Activated CD4-positive, alpha-beta T cell treated with anti-CD3 and anti-CD28 coated beads for 24 hours (primary cell): ENCODE measurements around the gene UBE4A.
A peak's percentile ranks its signal among the peaks of the same experiment; 100 is the strongest.

ENCODE experiments used
- DNase-seq, 2 donors: peaks; one replicate each; pipeline ENCODE4 v3.0.0-alpha.2; 2020; ENCODE audit warnings: low read depth in 2 of 2

UBE4A gene

DNA sequence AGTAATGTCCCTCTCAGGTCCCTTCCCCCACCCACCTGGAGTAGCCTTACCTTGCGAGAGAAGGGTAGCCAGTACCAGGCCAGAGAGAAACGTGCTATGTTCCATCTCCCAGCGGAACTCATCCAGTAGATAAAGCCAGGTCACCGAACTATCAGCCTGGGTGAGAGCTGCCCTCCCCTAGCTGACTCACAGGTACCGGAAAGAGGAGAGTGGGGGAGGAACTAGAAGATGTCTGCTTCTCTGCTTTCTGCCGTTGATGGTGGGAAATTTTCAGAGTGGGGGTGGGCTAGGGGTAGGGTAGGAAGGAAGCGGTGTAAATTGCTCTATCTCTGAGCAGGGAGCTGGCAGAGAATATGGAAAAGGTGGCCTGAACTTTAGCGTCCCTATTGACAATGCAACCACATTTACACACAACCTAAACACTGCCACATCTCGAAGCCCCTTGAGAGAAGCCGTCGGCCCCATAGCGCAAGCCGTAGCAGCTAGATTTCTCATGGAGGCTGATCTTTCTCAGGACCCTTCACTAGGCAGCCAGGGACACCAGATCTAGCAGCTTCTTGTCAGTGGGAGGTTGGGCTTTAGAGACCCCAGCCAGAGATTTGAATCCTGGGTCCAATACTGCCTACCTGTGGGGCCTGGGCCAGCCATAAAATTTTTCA, 16.8 kb upstream of the UBE4A start, which contains the start of gene CD3D:
TSS of gene CD3D (minus strand) at position 203 of the 659 bp plus-strand sequence. CDS start at position 105, 98 bp downstream.
- DNase-seq: peak; percentile 43 to 60

DNA sequence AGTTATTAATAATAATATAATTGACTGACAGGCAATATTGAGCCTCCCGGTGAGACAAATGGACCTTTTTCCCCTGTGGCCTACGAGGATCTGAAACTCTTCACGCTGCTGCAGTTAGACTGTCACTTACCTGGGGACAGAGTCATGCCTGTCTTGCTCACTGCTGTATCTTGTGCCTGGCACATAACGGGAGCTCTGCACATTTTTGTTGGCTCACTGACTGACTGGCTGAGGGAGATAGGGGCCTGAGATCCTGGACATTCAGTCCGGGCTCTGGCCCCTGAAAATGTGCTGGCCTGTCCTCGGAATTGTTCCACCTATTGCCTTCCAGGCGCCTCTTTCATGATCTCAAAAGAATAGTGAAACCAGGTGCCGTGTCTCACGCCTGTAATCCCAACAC, 16.2 kb upstream of the UBE4A start:
- DNase-seq: no peak

DNA sequence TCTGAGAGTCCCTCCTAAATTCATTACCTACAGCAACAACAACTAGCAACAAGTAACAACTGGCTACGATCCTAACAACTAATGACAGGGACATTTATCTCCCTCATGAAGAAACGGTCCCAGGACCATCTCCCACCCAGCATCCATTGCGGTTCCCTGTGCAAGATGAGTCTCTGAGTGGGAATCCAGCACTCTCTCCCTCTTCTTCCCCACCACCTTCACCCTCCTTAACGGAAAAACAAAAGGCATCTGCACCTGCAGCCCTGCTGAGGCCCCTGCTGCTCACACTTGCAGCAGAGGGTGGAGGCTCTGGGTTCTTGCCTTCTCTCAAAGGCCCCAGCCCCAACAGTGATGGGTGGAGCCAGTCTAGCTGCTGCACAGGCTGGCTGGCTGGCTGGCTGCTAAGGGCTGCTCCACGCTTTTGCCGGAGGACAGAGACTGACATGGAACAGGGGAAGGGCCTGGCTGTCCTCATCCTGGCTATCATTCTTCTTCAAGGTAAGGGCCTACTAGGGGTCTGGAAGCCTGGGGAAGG, 15.4 kb upstream of the UBE4A start, which contains the start of gene CD3G:
TSS of gene CD3G (plus strand) at position 364 of the 535 bp plus-strand sequence. CDS start at position 444, 80 bp downstream.
- peak; percentile 54 to 63 for DNase-seq

DNA sequence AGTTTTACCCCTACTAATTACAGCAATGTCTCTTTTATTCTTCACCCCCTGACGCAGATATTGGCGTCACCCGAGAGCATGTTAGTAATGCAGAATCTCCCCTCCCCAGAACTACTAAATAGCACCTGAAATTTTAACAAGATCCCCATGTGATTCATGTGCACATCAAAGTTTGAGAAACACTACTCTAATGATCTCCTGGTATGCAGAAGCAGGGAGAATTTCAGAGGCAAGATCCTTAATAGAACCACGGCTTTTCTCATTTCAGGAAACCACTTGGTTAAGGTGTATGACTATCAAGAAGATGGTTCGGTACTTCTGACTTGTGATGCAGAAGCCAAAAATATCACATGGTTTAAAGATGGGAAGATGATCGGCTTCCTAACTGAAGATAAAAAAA, 9.9 kb upstream of the UBE4A start:
- no peak for DNase-seq

DNA sequence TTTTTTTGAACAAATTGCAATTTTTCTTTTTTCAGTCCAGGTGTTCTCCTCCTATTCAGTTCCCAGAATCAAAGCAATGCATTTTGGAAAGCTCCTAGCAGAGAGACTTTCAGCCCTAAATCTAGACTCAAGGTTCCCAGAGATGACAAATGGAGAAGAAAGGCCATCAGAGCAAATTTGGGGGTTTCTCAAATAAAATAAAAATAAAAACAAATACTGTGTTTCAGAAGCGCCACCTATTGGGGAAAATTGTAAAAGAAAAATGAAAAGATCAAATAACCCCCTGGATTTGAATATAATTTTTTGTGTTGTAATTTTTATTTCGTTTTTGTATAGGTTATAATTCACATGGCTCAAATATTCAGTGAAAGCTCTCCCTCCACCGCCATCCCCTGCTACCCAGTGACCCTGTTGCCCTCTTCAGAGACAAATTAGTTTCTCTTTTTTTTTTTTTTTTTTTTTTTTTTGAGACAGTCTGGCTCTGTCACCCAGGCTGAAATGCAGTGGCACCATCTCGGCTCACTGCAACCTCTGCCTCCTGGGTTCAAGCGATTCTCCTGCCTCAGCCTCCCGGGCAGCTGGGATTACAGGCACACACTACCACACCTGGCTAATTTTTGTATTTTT, 6.2 kb upstream of the UBE4A start:
- DNase-seq: no peak

DNA sequence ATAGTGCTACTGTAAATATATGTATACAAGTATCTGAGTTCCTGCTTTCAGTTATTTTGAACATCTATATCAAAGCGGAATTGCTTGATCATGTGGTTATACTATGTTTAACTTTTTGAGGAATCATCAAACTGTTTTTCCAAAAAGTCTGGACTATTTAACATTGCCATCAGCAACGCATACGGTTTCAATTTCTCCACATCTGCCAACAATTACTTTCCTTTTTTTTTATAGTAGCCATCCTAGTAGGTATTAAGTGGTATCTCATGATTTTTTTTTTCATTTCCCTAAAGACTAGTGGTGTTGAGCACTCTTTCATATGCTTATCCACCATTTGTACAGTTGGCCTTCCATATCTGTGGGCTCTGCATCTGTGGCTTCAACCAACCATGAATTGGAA, 1.3 kb upstream of the UBE4A start:
- DNase-seq: no peak

DNA sequence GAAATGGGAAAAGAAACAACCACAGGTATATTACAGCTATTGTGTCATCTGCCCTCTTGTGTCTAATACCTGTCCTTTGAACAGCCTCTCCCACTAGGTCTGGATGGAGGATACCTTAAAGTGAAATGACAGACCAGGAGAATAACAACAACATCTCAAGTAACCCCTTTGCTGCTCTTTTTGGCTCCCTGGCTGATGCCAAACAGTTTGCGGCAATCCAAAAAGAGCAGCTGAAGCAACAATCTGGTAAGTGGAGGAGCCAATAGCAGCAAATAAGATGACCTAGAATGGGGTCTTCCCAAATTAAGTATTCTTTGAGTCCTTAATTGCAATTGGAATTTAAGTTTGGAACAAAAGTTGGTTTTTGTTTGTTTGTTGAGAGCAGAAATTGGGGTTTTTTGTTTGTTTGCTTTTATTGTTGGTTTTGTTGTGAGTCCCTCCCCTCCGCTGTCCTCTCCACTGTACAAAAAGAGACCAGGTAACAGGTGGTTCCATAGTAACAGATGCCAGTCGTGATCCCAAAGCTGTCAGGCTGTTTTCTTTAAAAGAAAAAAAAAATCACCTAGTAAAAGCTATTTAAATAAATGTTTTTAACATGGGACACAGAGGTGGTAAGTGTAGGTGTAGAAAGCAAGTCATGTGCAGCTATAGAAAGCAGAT, 5.7 kb downstream of the UBE4A start:
- DNase-seq: no peak

DNA sequence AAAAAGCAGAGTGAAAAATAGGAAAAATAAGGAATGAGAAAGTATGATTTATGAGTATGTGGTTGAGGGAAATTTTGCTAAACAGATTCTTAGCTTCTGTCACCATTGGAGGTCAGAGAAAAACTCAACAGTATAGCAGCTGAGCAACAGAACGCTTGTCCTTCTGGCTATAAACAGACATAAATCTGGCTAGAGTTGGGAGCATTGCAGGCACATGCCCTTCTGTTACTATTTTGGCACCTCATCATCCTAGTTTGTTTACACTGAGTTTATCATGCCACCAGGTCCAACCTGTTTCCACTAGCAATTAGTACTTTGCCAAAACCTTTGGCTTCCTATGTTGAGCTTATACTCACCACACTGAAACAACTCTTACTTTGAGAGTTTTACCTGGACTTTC, 6.9 kb downstream of the UBE4A start:
- no peak for DNase-seq

DNA sequence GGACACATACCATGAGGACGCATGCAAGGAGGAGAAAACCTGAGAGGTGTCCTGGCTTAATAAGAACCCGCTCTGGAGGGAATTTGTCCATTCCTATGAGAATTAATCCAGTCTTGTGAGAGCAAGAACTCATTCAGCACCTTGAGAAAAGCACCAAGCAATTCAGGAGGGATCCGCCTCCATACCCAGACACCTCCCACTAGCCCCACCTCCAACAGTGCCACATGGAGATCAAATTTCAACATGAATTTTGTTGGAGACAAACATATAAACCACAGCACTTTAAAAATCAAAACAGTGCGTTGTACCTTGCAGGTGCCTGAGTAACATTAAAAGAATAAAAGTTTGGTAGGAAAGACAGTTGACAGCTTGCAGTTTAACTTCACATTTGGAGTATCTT, 11.4 kb downstream of the UBE4A start:
- no peak for DNase-seq

DNA sequence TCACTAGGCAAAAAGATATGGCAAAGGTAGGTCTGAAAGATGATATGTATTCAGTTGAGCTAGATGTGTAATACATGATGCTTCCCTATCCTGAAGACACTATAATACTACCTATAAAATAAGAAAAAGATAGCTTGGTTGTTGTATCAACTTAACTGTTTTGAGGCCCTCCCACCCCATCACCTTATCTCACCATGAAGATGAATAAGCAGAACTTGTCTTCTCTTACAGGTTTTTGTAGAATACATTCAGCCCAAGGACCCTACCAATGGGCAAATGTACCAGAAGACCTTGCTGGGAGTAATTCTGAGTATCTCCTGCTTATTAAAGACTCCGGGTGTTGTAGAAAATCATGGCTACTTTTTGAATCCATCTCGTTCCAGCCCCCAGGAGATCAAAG, 13.9 kb downstream of the UBE4A start:
- DNase-seq: no peak

DNA sequence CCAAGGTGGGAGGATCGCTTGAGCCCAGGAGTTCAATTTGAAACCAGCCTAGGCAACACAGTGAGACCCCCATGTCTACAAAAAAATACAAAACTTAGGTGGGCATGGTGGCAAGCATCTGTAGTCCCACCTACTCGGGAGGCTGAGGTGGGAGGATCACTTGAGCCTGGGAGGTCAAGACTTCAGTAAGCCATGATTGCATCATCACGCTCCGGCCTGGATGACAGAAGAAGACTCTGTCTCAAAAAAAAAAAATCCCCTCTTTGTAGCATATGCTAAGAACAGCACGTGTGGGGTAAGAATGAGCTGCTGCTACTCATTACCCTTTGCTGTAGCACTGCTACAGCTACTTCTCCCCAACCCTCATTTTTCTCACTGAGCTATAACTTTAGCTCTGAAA, 14.5 kb downstream of the UBE4A start:
- no peak for DNase-seq

DNA sequence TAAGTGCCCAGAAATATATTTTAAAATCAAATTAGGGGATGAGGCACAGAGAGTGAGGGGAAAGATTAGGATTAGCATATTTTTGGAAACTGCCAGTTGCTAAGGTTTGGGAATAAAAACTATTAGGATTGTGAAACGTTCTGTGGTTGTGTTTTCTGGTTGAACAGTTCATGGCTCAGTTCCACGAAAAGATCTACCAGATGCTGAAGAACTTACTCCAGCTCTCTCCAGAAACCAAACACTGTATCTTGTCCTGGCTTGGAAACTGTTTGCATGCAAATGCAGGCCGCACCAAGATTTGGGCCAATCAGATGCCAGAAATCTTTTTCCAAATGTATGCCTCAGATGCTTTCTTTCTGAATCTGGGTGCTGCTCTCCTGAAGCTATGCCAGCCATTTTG, 15.3 kb downstream of the UBE4A start:
- DNase-seq: no peak

DNA sequence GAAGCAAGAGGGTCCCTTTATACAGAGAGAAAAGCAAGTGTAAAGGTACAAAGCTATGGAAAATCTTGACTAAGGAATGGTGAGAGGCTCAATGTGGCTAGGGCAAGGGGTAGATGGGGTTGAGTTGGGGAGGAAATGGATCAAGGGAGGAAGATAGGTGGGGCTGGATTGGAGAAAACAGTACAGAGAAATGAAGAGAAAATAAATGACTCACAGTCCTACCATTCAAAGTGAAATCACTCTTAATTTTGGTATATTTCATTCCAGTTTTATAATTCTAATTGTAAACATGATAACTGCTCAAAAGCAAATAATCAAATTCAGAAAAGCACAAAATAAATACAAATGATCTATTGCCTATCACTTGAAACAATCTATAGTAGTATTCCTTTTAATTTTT, 16.6 kb downstream of the UBE4A start:
- DNase-seq: no peak

DNA sequence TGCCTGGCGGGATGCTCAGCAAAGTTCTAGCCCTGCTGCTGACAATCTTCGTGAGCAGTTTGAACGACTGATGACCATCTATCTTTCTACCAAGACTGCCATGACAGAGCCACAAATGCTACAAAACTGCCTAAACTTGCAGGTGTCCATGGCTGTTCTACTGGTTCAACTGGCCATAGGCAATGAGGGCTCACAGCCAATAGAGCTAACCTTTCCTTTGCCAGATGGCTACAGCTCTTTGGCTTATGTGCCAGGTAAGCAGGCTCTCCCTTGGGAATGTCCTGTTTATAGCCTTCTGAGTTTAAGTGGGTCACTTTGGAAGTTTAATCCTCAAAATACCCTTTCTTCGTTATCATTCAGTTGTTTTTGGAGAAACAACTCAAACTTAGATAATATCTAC, 20.1 kb downstream of the UBE4A start:
- no peak for DNase-seq

DNA sequence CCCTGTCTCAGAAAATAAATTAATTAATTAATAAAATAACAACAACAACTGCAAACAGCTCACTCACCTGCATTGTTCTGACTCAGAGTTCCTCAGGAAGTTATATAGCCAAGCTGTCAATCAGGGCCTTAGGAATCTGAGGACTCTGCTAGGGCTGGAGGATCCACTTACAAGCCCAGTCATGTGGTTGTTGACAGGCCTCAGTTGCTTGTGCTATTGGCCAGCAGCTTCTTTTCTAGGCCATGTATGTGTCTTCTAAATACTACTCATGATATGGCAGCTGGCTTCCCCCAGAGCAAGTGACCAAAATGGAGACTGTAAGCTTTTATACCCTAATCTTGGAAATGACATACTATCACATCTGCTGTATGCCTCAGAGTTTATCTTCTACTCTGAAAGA, 21.2 kb downstream of the UBE4A start:
- DNase-seq: no peak

DNA sequence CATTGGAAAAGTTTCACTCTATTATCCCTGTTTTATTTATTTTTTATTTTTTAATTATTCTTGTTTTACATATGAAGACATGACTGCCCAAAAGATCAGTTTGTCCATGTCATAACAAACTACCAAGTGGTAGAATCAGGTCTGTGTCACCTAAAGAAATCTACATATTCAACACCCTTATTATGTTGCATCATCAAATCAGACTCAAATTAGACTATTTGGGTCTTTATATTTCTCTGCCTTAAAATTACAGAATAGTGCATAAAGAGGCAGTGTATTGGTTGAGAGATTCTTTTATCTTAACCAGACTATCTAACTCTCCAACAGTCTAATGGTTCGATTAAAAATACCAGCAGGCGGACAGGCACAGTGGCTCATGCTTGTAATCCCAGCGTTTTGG, 23.6 kb downstream of the UBE4A start:
- DNase-seq: no peak

DNA sequence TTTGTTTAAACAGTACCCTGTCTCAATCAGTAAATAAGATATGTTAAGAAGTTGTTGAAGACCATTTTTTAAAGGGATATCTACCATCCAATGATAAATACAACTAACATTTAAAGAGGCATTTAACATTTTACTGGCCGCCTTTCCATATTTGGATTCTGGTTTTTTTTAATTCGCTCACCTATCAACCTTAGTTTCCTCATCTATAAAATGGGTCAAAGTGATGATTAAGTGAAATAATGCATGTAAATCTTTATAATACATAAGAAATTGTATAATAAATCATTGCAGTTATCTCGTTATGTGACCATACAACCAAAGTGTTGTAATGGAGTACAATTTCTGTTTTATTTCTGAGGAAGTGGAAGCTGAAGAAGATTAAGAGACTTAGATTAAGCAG, 24.3 kb downstream of the UBE4A start:
- DNase-seq: no peak

DNA sequence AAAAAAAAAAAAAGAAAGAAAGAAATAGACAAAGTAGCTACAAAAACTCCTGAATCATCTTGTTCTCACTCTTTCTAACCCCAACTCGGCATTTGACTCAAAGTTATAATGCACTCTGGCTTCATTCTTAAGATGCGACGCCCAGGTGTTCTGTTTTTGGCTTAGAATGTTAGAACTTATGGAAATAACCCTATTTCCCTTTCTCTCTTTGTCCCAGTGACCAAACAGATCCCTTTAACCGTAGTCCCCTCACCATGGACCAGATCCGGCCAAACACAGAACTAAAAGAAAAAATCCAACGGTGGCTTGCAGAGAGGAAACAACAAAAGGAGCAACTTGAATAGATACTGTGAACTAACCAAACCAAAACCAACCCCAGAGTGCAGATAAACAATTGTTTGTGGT, 36.7 kb downstream of the UBE4A start:
- no peak for DNase-seq

DNA sequence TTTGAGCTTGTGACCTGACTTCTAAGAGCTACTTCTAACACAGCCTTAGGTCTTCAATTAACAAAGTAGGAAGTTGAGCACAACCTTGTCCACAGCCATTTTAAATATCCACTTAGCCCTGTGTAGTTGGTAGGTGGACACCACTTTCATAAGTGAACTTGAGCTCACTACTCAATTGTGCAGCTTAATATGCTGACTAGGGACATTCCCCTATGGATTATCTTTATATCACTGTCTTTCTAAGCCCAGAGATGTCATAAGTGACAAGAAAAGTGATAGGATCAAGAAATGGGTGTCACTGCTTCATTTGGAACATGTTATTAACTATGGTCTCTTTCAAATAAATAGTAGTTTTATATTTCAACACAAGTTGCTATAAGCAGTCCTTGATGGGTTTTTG, 38.0 kb downstream of the UBE4A start:
- DNase-seq: no peak

DNA sequence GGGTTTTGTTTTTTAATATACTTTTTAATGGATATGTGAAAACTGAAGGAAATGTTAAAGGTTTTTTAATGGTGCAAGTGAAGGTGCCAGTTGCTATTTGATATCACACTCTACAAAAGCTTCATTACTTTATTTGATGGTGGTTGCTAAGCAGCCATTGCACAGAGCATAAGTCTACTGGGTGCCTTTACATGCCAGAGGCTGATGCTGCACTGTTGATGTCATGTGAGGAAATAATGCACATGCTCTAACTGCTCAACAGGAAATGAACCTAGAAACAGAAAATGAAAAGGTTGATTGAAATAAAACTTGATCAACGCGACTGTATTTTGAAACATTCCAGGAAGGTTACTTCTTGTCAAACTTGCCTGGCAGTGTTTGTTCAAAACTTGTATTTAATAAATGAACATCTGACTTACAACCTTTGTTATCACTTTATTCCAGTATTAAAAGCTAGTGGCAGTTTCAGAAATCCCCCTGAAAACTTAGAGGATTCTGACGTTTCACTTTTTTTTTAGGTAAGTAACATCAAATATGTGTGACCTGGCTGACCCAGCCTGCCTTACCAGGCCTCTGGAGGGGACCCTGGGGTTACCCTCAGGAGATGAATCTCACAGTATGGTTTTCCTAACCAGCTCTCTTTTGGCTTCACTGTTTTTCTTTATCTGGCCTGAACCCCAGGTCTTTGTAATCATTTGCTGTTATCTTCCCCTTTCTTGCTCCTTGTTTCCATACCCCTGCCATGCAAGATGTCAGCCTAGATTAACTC, 39.6 kb downstream of the UBE4A start:
- peak in 1 of 2 donors; percentile 18 for DNase-seq

DNA sequence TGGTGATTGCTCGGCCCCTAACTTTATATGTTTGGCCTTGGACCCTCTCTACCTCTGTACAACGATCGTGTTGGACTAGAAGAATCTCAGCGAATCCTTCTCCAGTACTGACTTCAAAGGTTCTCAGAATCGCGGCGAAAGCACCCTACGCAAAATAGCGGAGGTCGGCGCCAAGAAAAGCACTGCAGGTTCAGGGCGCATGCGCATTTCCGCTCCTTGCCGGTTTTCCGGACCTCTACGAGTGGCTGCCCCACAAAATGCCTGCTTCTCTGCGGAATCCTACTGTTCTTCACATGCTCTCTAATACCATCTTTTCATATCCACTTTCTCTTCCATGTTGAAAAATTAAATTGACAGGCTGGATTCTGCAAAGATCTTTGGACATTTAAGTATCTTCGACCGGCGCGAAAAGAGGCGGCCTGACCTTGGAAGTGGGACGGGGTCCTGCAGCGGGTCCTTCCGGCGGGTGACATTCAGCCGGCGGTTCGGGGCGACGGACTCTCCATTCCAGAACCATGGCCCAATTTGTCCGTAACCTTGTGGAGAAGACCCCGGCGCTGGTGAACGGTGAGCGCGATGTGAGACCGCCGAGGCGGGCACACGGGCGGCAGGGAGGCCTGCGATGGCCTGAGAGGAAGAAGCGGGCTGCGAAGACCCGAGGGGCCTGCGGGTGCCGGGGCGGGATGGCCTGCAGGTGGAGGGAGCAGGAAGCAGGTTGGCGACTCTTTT, 41.9 kb downstream of the UBE4A start, which contains the start of gene ATP5MG:
TSS of gene ATP5MG (plus strand) at position 456 of the 729 bp plus-strand sequence. CDS start at position 516, 60 bp downstream.
- peak; percentile 82 to 90 for DNase-seq
